H1 (cell line): ENCODE data around the gene UCHL5. TPM values are rescaled to one million over a fixed set of nuclear protein-coding genes. Genes with fewer than 3 reads are reported as not detected.
"Not testable (repeated sequence)": the region's sequence is repeated elsewhere in the genome, so short reads cannot be mapped to it uniquely, and the experiment has no call there.

Experiments
- CTCF ChIA-PET: fragments of 300-600 bp; sonication (Branson Sonifier 250); formaldehyde crosslinking; loops from one replicate; lab custom pipeline; 2021; ENCODE audit not compliant: partially characterized antibody; lab: Charles Lee
- POLR2A ChIA-PET: fragments of 300-600 bp; sonication (Branson Sonifier 250); formaldehyde crosslinking; loops from one replicate; lab custom pipeline; 2021; ENCODE audit warnings: inconsistent platforms; ENCODE audit not compliant: partially characterized antibody; lab: Charles Lee
- DNase-seq, 2 experiments: peaks; one replicate each; pipeline versions ENCODE4 v3.0.0 to v3.0.0-alpha.2; 2010 to 2022; ENCODE audit warnings: low spot score in 2 of 2, low read depth in 1 of 2, mixed read lengths in 1 of 2
- FAIRE-seq: peaks from 2 replicates; lab custom pipeline; 2011; peaks lifted over from hg19 to GRCh38; lab: Jason Lieb, UNC
- H2AFZ ChIP-seq: 2 replicates; pipeline ENCODE4 v1.8.1; 2012; ENCODE audit warnings: low read length, inconsistent platforms
- H2AK5ac ChIP-seq: 2 replicates; pipeline ENCODE4 v1.6.1; 2013; ENCODE audit warnings: low read depth, low read length
- H2BK120ac ChIP-seq: replicated peaks from 2 replicates; pipeline ENCODE3; 2013; ENCODE audit warnings: low read depth, low read length, inconsistent platforms
- H2BK12ac ChIP-seq: 2 replicates; pipeline ENCODE4 v1.6.1; 2013; ENCODE audit warnings: low read depth, low read length
- H2BK15ac ChIP-seq: 2 replicates; pipeline ENCODE4 v1.6.1; 2013; ENCODE audit warnings: low read length
- H2BK20ac ChIP-seq: 2 replicates; pipeline ENCODE4 v1.6.1; 2013; ENCODE audit warnings: low read length
- H2BK5ac ChIP-seq: 2 replicates; pipeline ENCODE4 v1.6.1; 2013; ENCODE audit warnings: low read depth, low read length
- H3K14ac ChIP-seq: 2 replicates; pipeline ENCODE4 v1.6.1; 2013; ENCODE audit warnings: inconsistent platforms; ENCODE audit not compliant: insufficient read length
- H3K18ac ChIP-seq: 2 replicates; pipeline ENCODE4 v1.6.1; 2013; ENCODE audit warnings: low read length; ENCODE audit errors: extremely low read depth
- H3K23ac ChIP-seq: 2 replicates; pipeline ENCODE4 v1.6.1; 2013; ENCODE audit warnings: inconsistent platforms; ENCODE audit not compliant: insufficient read length
- H3K23me2 ChIP-seq: 2 replicates; pipeline ENCODE4 v1.6.1; 2013; ENCODE audit warnings: low read depth, low read length
- H3K27ac ChIP-seq: 2 replicates; pipeline ENCODE4 v1.6.1; 2011; ENCODE audit warnings: low read depth, low read length, inconsistent platforms
- H3K27me3 ChIP-seq, 4 experiments: replicated peaks in 1 of 4; 1 replicate in 1 of 4; 2 replicates in 3 of 4; pipeline versions ENCODE4 v1.6.1 to v1.8.1; 2011 to 2013; ENCODE audit warnings: low read length in 3 of 4, mild to moderate bottlenecking in 3 of 4, inconsistent platforms in 2 of 4, mixed read lengths in 2 of 4, moderate library complexity in 1 of 4; ENCODE audit not compliant: control insufficient read depth in 3 of 4, insufficient read depth in 3 of 4; ENCODE audit errors: extremely low read depth in 1 of 4
- H3K36me3 ChIP-seq, 4 experiments: 2 replicates each; pipeline versions ENCODE4 v1.6.1 to v1.8.1; 2011 to 2013; ENCODE audit warnings: mild to moderate bottlenecking in 4 of 4, low read length in 3 of 4, moderate library complexity in 2 of 4, control low read depth in 1 of 4, inconsistent platforms in 1 of 4; ENCODE audit not compliant: insufficient read depth in 4 of 4, control insufficient read depth in 2 of 4
- H3K4ac ChIP-seq: replicated peaks from 2 replicates; pipeline ENCODE3; 2013; ENCODE audit warnings: low read length, low read depth, mixed read lengths, inconsistent platforms; ENCODE audit not compliant: insufficient read length
- H3K4me1 ChIP-seq, 4 experiments: replicated peaks in 1 of 4; 1 replicate in 1 of 4; 2 replicates in 3 of 4; pipeline versions ENCODE4 v1.6.1 to v1.8.1; 2011 to 2013; ENCODE audit warnings: low read length in 3 of 4, inconsistent platforms in 2 of 4, mixed read lengths in 1 of 4; ENCODE audit not compliant: insufficient read depth in 4 of 4, control insufficient read depth in 3 of 4
- H3K4me2 ChIP-seq, 2 experiments: 2 replicates each; pipeline versions ENCODE4 v1.6.1 to v1.8.1; 2011 to 2013; ENCODE audit warnings: low read depth in 2 of 2, low read length in 2 of 2, control low read depth in 1 of 2, inconsistent platforms in 1 of 2, mild to moderate bottlenecking in 1 of 2; ENCODE audit not compliant: insufficient read depth in 1 of 2
- H3K4me3 ChIP-seq, 4 experiments: fragments of 200-600, 300-600 bp in 1 of 4; sonication (generic), shearing (Covaris generic), sonication (Bioruptor Twin) in 1 of 4; 2 replicates each; pipeline versions ENCODE4 v1.5.1 to v1.8.1; 2011 to 2016; ENCODE audit warnings: low read length in 4 of 4, low read depth in 3 of 4, control low read depth in 2 of 4, inconsistent platforms in 2 of 4, mild to moderate bottlenecking in 2 of 4, mixed read lengths in 1 of 4, moderate library complexity in 1 of 4; ENCODE audit not compliant: insufficient read depth in 2 of 4; ENCODE audit errors: extremely low read depth in 1 of 4
- H3K56ac ChIP-seq: replicated peaks from 2 replicates; pipeline ENCODE3; 2013; ENCODE audit warnings: low read depth, mild to moderate bottlenecking, mixed read lengths, low read length, inconsistent platforms; ENCODE audit not compliant: insufficient read length
- H3K79me1 ChIP-seq: 2 replicates; pipeline ENCODE4 v1.6.1; 2013; ENCODE audit warnings: low read depth, low read length, control low read depth
- H3K79me2 ChIP-seq, 2 experiments: 2 replicates each; pipeline versions ENCODE4 v1.6.1 to v1.8.1; 2012 to 2013; ENCODE audit warnings: low read length in 2 of 2, mild to moderate bottlenecking in 2 of 2, inconsistent platforms in 1 of 2; ENCODE audit not compliant: insufficient read depth in 2 of 2, control insufficient read depth in 1 of 2
- H3K9ac ChIP-seq, 4 experiments: replicated peaks in 1 of 4; 1 replicate in 1 of 4; 2 replicates in 3 of 4; pipeline versions ENCODE4 v1.6.1 to v1.8.1; 2011 to 2013; ENCODE audit warnings: low read depth in 3 of 4, low read length in 3 of 4, control low read depth in 2 of 4, mild to moderate bottlenecking in 2 of 4, moderate library complexity in 2 of 4, inconsistent platforms in 1 of 4; ENCODE audit errors: extremely low read depth in 1 of 4
- H3K9me3 ChIP-seq, 2 experiments: 2 replicates each; pipeline versions ENCODE4 v1.6.1 to v1.8.1; 2012 to 2013; ENCODE audit warnings: mild to moderate bottlenecking in 2 of 2, moderate library complexity in 2 of 2, control low read depth in 1 of 2, inconsistent platforms in 1 of 2, low read depth in 1 of 2, low read length in 1 of 2, mixed read lengths in 1 of 2; ENCODE audit not compliant: insufficient read depth in 2 of 2
- H4K20me1 ChIP-seq, 2 experiments: replicated peaks in 1 of 2; 2 replicates each; pipeline versions ENCODE3 to v1.8.1; 2011 to 2013; ENCODE audit warnings: inconsistent platforms in 2 of 2, low read length in 2 of 2, mild to moderate bottlenecking in 1 of 2; ENCODE audit not compliant: insufficient read depth in 2 of 2, control insufficient read depth in 1 of 2
- H4K5ac ChIP-seq: 2 replicates; pipeline ENCODE4 v1.6.1; 2013; ENCODE audit warnings: low read length, low read depth, mixed read lengths, inconsistent platforms; ENCODE audit not compliant: insufficient read length
- H4K8ac ChIP-seq: 2 replicates; pipeline ENCODE4 v1.8.0; 2013; ENCODE audit warnings: mild to moderate bottlenecking, moderate library complexity, low read length, inconsistent platforms; ENCODE audit not compliant: insufficient read depth; ENCODE audit errors: extremely low read depth
- H4K91ac ChIP-seq: replicated peaks from 2 replicates; pipeline ENCODE3; 2013; ENCODE audit warnings: low read length, mixed read lengths, inconsistent platforms; ENCODE audit not compliant: insufficient read length
- BCL11A ChIP-seq, 2 experiments: IDR thresholded peaks; one replicate each; pipeline ENCODE4 v1.6.1; 2011; ENCODE audit warnings: low read depth in 2 of 2, low read length in 2 of 2, mild to moderate bottlenecking in 2 of 2
- BRCA1 ChIP-seq: IDR thresholded peaks from 2 replicates; pipeline ENCODE4 v1.6.1; 2012; ENCODE audit warnings: low read depth, low read length, improper control_type of control experiment
- CBX8 ChIP-seq: fragments of 300-800, 300-1000 bp; sonication (generic); IDR thresholded peaks from 2 replicates; pipeline ENCODE4 v1.7.1; 2016; ENCODE audit warnings: low read depth, low read length, borderline replicate concordance
- HDAC6 ChIP-seq: IDR thresholded peaks from one replicate; pipeline ENCODE4 v1.7.1; 2012; ENCODE audit warnings: low read depth, mild to moderate bottlenecking, inconsistent platforms, low read length, moderate library complexity
- SP4 ChIP-seq: IDR thresholded peaks from 2 replicates; pipeline ENCODE4 v1.6.1; 2012; ENCODE audit warnings: low read length, inconsistent platforms
- WGBS, 2 experiments: shearing (Covaris generic) in 1 of 2; methylation state at CpG; one replicate each; pipeline versions ENCODE4 v1.1.6 to v1.1.7; 2013 to 2015; ENCODE audit warnings: low lambda C conversion rate in 2 of 2, mixed read lengths in 2 of 2, inconsistent platforms in 1 of 2, low coverage in 1 of 2, missing lambda C conversion rate in 1 of 2; ENCODE audit not compliant: insufficient replicate concordance in 2 of 2, insufficient coverage in 1 of 2, insufficient read length in 1 of 2; ENCODE audit errors: extremely low coverage in 1 of 2, missing lambda C conversion rate in 1 of 2; 5-methylcytosine and 5-hydroxymethylcytosine counted together
- polyA plus RNA-seq, 7 experiments: library from polyadenylated mRNA; depleted of rRNA in 3 of 7; stranded (reverse) in 5 of 7; unstranded in 2 of 7; fragments of >200 nt in 5 of 7; fragments of 200-250 nt in 2 of 7; gene quantifications; 1 replicate in 5 of 7; 2 replicates in 1 of 7; 4 replicates in 1 of 7; pipeline versions ENCODE4 v1.2.1 to v1.2.3, GENCODE V29; 2011 to 2013; ENCODE audit warnings: missing spikeins in 2 of 7, mixed read lengths in 2 of 7
- total RNA-seq: library from RNA; stranded (reverse); fragmentation: NEBNext Ultra II Directional; extraction: Animal tissue kit (Norgen Biotek cat#: 25700); gene quantifications from 2 replicates; pipeline ENCODE4 v1.2.1, GENCODE V29; 2021

Gene UCHL5
- total and polyA plus RNA-seq, 2 of the 8 experiments (the other 6 are each of a cell fraction or from before 2014, with no cell fraction given), result 12.0 to 40.0 TPM

GRCh38 chr1:193033610-193034009, 25.6 kb downstream of the UCHL5 start (continued):
- TF ChIP-seq HDAC6, result no peak
- no peak for TF ChIP-seq SP4
- no peak for TF ChIP-seq BCL11A (IDR thresholded peaks at IDR 0.05; ENCODE audit: low read depth in 2 of 2, low read length in 2 of 2)
- TF ChIP-seq BRCA1, result no peak
- TF ChIP-seq CBX8, result no peak

- peaks cover 0 to 42% of the 10 kb centered on the region in 2 experiments; a peak in 2 of 4 replicates for H3K79me2 ChIP-seq
- POLR2A ChIA-PET, FAIRE-seq: not testable (repeated sequence)
Measured at GRCh38 chr1:193032643-193033427, 26.3 kb downstream of the UCHL5 start.

More at GRCh38 chr1:193032643-193033427, 26.3 kb downstream of the UCHL5 start:
- H3K79me1 ChIP-seq, H3K9me3 ChIP-seq, H3K4me1 ChIP-seq, H2AFZ ChIP-seq, DNase-seq, H4K8ac ChIP-seq, H2BK15ac ChIP-seq, H3K23ac ChIP-seq, H3K23me2 ChIP-seq, H2BK12ac ChIP-seq, H3K27me3 ChIP-seq, H2BK20ac ChIP-seq, H3K14ac ChIP-seq, H3K4me3 ChIP-seq, H3K56ac ChIP-seq, H2AK5ac ChIP-seq, H3K18ac ChIP-seq, H4K20me1 ChIP-seq, H4K5ac ChIP-seq, H2BK5ac ChIP-seq, H3K4me2 ChIP-seq, H3K4ac ChIP-seq, H3K27ac ChIP-seq, H2BK120ac ChIP-seq, H4K91ac ChIP-seq, H3K9ac ChIP-seq: not testable (repeated sequence)
- peaks cover 0 to 11% (median 0%) of the 10 kb centered on the region in 4 experiments; a peak in 3 of 8 replicates for H3K36me3 ChIP-seq
- WGBS, 2 experiments, result 96% methylated on average over 9 of the region's 9 CpGs; no CpG with 5 or more reads in 1 of the 2 experiments
- CTCF ChIA-PET, result interaction anchor here (0.6 to 1.6 kb wide), 4 partner anchors 11 to 228 kb away, joined by 3 read pairs; no protein-coding TSS in a partner anchor
